Esophagus muscularis mucosa (tissue), 3 donors: ENCODE results near the gene SERPINB12.

Experiments used
- POLR2A ChIP-seq: fragments of 450-650 bp; IDR thresholded peaks from one replicate; pipeline ENCODE4 v1.6.1; 2017; ENCODE audit warnings: antibody characterized with exemption, moderate library complexity, mild to moderate bottlenecking, low read depth
- POLR2AphosphoS5 ChIP-seq, 2 donors: sonication (generic); formaldehyde crosslinking; IDR thresholded peaks; one replicate each; pipeline ENCODE4 v1.6.1; 2017; ENCODE audit warnings: antibody characterized with exemption in 2 of 2
- TF ChIP-seq, protein P1 (sequence below), 3 experiments: fragments of 200-600 bp in 2 of 3; fragments of 450-650 bp in 1 of 3; sonication (generic) in 2 of 3; IDR thresholded peaks; one replicate each; pipeline ENCODE4 v1.5.1; 2017 to 2019; ENCODE audit warnings: antibody characterized with exemption in 3 of 3, mild to moderate bottlenecking in 2 of 3, moderate library complexity in 1 of 3

DNA sequence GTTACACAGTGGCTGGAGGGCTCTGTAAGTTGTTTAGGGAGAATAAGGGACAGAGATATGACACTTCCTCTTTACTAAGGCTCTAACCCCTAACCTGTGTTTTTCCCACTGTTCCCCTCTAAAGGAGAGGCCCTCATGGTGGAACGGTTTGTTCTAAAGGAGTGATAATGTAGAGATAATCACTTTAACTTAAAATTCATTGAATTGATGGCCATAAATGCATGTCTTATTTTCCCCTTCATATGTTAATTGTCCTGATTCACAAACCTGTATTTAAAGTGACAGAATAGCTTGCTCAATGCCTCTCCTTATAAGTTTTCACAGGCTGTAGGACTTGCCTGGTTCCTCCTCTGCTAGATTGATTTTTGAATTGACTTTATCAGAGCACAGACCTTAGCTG, at the start of gene SERPINB12:
- TF ChIP-seq POLR2AphosphoS5 (IDR thresholded peaks at IDR 0.05) (no peak), POLR2A (no peak)
- TF ChIP-seq, protein P1, sequence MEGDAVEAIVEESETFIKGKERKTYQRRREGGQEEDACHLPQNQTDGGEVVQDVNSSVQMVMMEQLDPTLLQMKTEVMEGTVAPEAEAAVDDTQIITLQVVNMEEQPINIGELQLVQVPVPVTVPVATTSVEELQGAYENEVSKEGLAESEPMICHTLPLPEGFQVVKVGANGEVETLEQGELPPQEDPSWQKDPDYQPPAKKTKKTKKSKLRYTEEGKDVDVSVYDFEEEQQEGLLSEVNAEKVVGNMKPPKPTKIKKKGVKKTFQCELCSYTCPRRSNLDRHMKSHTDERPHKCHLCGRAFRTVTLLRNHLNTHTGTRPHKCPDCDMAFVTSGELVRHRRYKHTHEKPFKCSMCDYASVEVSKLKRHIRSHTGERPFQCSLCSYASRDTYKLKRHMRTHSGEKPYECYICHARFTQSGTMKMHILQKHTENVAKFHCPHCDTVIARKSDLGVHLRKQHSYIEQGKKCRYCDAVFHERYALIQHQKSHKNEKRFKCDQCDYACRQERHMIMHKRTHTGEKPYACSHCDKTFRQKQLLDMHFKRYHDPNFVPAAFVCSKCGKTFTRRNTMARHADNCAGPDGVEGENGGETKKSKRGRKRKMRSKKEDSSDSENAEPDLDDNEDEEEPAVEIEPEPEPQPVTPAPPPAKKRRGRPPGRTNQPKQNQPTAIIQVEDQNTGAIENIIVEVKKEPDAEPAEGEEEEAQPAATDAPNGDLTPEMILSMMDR (IDR thresholded peaks at IDR 0.05): no peak
